ENCODE results near the gene ACO1. TPM values are rescaled to one million over a fixed set of nuclear protein-coding genes. Genes with fewer than 3 reads are reported as not detected.

The ACO1 gene
- total RNA-seq, 4 donors from 2014 or later = 44.6 to 57.6 (median 45.3) TPM

DNA sequence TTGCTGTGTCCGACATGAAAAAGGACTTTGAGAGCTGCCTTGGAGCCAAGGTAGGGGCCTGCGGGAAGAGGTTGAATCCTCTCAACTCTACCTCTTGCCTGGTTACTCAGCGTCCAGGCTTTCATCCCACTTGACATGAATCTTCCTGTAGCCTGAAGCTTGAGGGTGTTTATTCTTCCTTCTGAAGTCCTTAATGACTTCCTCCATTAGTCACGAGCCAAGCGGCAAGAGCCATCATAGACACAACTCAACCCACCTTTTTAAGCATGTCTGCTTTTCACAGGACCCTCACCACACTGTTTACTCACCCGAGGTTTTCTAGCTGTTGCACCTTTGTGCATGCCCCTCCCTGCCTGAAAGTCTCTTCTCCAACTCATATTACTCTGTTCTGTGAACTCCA lies 40.2 kb downstream of the ACO1 start:
- Histone ChIP-seq H3K36me3 (peaks cover 19 to 21% of the 10 kb centered on the region in 2 donors), H3K4me1 (no peaks in the 10 kb centered on the region), H3K4me3 (replicated peaks in 1 of 3) (no peak overlapping the region), H3K9me3 (no peaks in the 10 kb centered on the region), H3K27ac (no peak overlapping the region), H3K27me3 (no peaks in the 10 kb centered on the region)
- TF ChIP-seq CTCF (IDR thresholded peaks at IDR 0.05) = no peak
- TF ChIP-seq POLR2A (IDR thresholded peaks at IDR 0.05) = no peak
- WGBS, 2 donors = 71 to 72% methylated on average over 6 of the region's 6 CpGs
- no peak for DNase-seq
- intact Hi-C loops (cut with DNase I) = loop anchor here (5.0 kb wide), 1 partner anchor 42 kb away; the partner anchor contains the start of gene ACO1

GRCh38 chr9:32426278-32426939 lies 42.0 kb downstream of the ACO1 start:
- TF ChIP-seq POLR2A (IDR thresholded peaks at IDR 0.05) = no peak
- TF ChIP-seq CTCF (IDR thresholded peaks at IDR 0.05) = no peak
- H3K9me3 ChIP-seq = no peaks in the 10 kb centered on the region
- peaks cover 19 to 21% of the 10 kb centered on the region in 2 donors for H3K36me3 ChIP-seq
- 88 to 90% methylated on average over 7 of the region's 7 CpGs for WGBS, 2 donors
- DNase-seq = no peak
- no peak overlapping the region for H3K4me3 ChIP-seq (replicated peaks in 1 of 3)
- no peaks in the 10 kb centered on the region for H3K27me3 ChIP-seq
- no peak overlapping the region for H3K27ac ChIP-seq
- no peaks in the 10 kb centered on the region for H3K4me1 ChIP-seq
- intact Hi-C loops (cut with DNase I) = loop anchor here (5.0 kb wide), 1 partner anchor 44 kb away; the partner anchor contains the start of gene ACO1

DNA sequence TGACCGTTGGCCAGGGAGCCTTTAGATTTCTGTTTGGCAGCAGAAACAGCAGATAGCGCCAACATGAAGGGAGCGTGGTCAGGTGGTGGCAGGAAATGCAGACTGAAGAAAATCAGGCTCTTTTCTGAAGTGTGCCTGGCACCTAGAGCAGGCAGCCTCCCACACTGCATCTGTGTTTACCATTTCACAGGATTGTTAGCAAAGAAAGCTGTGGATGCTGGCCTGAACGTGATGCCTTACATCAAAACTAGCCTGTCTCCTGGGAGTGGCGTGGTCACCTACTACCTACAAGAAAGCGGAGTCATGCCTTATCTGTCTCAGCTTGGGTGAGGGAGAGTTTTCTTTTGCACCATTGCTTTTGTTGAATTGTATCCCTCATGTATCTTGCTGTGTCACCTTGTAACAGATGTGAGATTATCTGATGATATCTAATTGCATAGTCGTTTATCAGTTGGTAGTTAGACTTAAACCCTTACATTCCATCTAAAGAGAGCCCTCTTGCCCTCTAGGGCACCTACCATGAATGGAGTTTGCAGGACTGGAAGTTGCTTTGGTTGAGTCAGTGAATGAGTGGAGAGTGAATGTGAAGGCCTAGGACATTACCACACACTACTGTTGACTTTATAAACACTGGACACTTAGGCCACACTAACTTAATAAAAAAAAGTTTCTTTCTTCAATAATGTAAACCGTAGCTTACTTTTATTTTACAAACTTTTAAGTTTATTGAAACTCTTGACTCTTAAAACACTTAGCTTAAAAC lies 42.8 kb downstream of the ACO1 start:
- Histone ChIP-seq H3K36me3 (peaks cover 19 to 21% of the 10 kb centered on the region in 2 donors), H3K27ac (no peak overlapping the region), H3K4me3 (replicated peaks in 1 of 3) (no peak overlapping the region), H3K9me3 (no peaks in the 10 kb centered on the region), H3K27me3 (no peaks in the 10 kb centered on the region), H3K4me1 (no peaks in the 10 kb centered on the region)
- DNase-seq = no peak
- no peak for TF ChIP-seq POLR2A (IDR thresholded peaks at IDR 0.05)
- TF ChIP-seq CTCF (IDR thresholded peaks at IDR 0.05) = no peak
- intact Hi-C loops (cut with DNase I) = loop anchor here (5.0 kb wide), 1 partner anchor 45 kb away; the partner anchor contains the start of gene ACO1
- WGBS, 2 donors = 82 to 85% methylated on average over 8 of the region's 8 CpGs

GRCh38 chr9:32430720-32431119 lies 46.3 kb downstream of the ACO1 start:
- no peak for DNase-seq
- WGBS, 2 donors = 89 to 91% methylated on average over 5 of the region's 5 CpGs
- intact Hi-C loops (cut with DNase I) = no loop called here
- Histone ChIP-seq H3K36me3 (peaks cover 25 to 32% of the 10 kb centered on the region in 2 donors), H3K27me3 (no peaks in the 10 kb centered on the region), H3K27ac (no peak overlapping the region), H3K4me3 (replicated peaks in 1 of 3) (no peak overlapping the region), H3K4me1 (no peaks in the 10 kb centered on the region), H3K9me3 (no peaks in the 10 kb centered on the region)
- TF ChIP-seq POLR2A (IDR thresholded peaks at IDR 0.05) (no peak), CTCF (IDR thresholded peaks at IDR 0.05) (no peak)

GRCh38 chr9:32431196-32431595 lies 46.8 kb downstream of the ACO1 start:
- WGBS, 2 donors = 89 to 90% methylated on average over 8 of the region's 8 CpGs
- H3K9me3 ChIP-seq = no peaks in the 10 kb centered on the region
- no peak overlapping the region for H3K27ac ChIP-seq
- H3K4me3 ChIP-seq (replicated peaks in 1 of 3) = no peak overlapping the region
- peaks cover 24 to 28% of the 10 kb centered on the region in 2 donors for H3K36me3 ChIP-seq
- no peak for DNase-seq
- no peaks in the 10 kb centered on the region for H3K27me3 ChIP-seq
- H3K4me1 ChIP-seq = no peaks in the 10 kb centered on the region
- intact Hi-C loops (cut with DNase I) = no loop called here
- TF ChIP-seq CTCF (IDR thresholded peaks at IDR 0.05) = no peak
- no peak for TF ChIP-seq POLR2A (IDR thresholded peaks at IDR 0.05)

Measured in thyroid gland (tissue), 4 donors.